ENCODE data around the gene HKDC1. TPM values are rescaled to one million over a fixed set of nuclear protein-coding genes. Genes with fewer than 3 reads are reported as not detected.
"Not testable (repeated sequence)": the region's sequence is repeated elsewhere in the genome, so short reads cannot be mapped to it uniquely, and the experiment has no call there.

Gene HKDC1
- total RNA-seq, 1 donor from 2014 or later, result 2.5 TPM

DNA sequence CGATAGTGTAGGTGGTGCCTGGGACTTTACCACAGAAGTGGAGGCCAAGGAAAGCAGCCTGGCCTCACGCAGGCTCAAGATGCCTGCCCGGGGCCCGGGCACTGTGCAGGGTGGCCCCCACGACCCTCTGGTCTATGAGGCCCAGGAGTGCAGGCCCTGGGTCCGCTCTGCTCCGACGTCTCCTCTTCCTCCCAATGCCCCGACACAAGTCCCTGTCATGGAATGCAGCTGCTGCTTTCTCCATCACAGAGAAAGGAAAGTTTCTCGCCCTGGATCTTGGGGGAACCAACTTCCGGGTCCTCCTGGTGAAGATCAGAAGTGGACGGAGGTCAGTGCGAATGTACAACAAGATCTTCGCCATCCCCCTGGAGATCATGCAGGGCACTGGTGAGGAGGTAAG is 29.9 kb downstream of the HKDC1 start:
- no peak for TF ChIP-seq POLR2A (IDR thresholded peaks at IDR 0.05)
- no peak for TF ChIP-seq CTCF (IDR thresholded peaks at IDR 0.05)
- no peak for TF ChIP-seq POLR2AphosphoS5 (IDR thresholded peaks at IDR 0.05; ENCODE audit: insufficient read depth in 1 of 2, low read depth in 1 of 2)

GRCh38 chr10:69251417-69251816 is 31.3 kb downstream of the HKDC1 start:
- H3K4me3 ChIP-seq; DNase-seq (ENCODE audit: extremely low spot score in 2 of 2); H3K27me3 ChIP-seq; H3K27ac ChIP-seq; H3K9me3 ChIP-seq; intact Hi-C loops (cut with DNase I); H3K4me1 ChIP-seq; H3K36me3 ChIP-seq: not testable (repeated sequence)

More for the DNA sequence above, 29.9 kb downstream of the HKDC1 start:
- Histone ChIP-seq H3K27me3 (no peaks in the 10 kb centered on the region), H3K27ac (no peak overlapping the region), H3K36me3 (no peaks in the 10 kb centered on the region), H3K4me3 (no peak overlapping the region), H3K9me3 (no peaks in the 10 kb centered on the region), H3K4me1 (no peaks in the 10 kb centered on the region)
- intact Hi-C loops (cut with DNase I), result no loop called here
- no peak for DNase-seq (ENCODE audit: extremely low spot score in 2 of 2)

DNA sequence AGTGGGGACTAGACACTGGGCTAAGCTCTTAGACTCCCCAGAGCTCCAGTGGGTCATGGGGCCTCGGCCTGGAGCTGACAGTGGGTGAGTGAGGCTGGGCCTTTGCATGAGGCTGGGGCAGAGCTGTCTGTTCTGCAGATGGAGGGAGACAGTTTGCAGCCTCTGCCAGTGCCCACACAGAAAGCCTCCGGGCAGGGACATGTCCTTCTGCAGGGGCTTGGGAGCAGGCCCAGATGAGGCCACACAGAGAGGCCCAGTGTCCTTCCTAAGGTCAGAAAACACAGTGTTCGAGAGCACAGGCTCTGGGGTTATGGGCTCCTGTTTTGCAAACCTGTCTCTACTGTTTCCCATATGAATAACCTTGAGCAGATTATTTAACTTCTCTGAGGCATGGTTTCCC is 33.0 kb downstream of the HKDC1 start:
- H3K4me1 ChIP-seq, result no peaks in the 10 kb centered on the region
- H3K36me3 ChIP-seq, result no peaks in the 10 kb centered on the region
- no peak overlapping the region for H3K4me3 ChIP-seq
- intact Hi-C loops (cut with DNase I), result no loop called here
- TF ChIP-seq CTCF (IDR thresholded peaks at IDR 0.05), result no peak
- TF ChIP-seq POLR2AphosphoS5 (IDR thresholded peaks at IDR 0.05; ENCODE audit: insufficient read depth in 1 of 2, low read depth in 1 of 2), result no peak
- no peak for TF ChIP-seq POLR2A (IDR thresholded peaks at IDR 0.05)
- no peak for DNase-seq (ENCODE audit: extremely low spot score in 2 of 2)
- no peak overlapping the region for H3K27ac ChIP-seq
- no peaks in the 10 kb centered on the region for H3K27me3 ChIP-seq
- no peaks in the 10 kb centered on the region for H3K9me3 ChIP-seq

DNA sequence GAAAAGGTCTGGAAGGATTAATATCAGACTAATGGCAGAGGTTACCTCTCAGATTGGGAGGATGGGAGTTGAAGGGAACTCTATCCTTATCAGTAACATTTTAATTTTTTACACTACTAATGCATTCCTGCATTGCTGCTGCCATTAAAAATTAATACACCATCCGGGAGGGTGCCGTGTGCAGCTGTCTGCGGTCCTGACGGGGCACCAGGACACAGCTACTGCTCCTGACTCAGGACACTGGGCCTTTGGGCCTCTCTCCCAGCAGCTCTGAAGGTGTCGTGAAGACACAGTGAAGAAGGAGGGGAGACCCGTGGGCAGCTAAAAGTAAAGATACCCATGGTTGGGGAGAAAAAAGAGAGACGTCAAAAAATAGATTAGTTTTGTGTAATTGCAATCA is 34.7 kb downstream of the HKDC1 start:
- Histone ChIP-seq H3K27ac (no peak overlapping the region), H3K27me3 (no peaks in the 10 kb centered on the region), H3K36me3 (no peaks in the 10 kb centered on the region), H3K4me1 (no peaks in the 10 kb centered on the region), H3K9me3 (no peaks in the 10 kb centered on the region), H3K4me3 (no peak overlapping the region)
- no peak for DNase-seq (ENCODE audit: extremely low spot score in 2 of 2)
- intact Hi-C loops (cut with DNase I), result no loop called here
- no peak for TF ChIP-seq CTCF (IDR thresholded peaks at IDR 0.05)
- no peak for TF ChIP-seq POLR2AphosphoS5 (IDR thresholded peaks at IDR 0.05; ENCODE audit: insufficient read depth in 1 of 2, low read depth in 1 of 2)
- no peak for TF ChIP-seq POLR2A (IDR thresholded peaks at IDR 0.05)

DNA sequence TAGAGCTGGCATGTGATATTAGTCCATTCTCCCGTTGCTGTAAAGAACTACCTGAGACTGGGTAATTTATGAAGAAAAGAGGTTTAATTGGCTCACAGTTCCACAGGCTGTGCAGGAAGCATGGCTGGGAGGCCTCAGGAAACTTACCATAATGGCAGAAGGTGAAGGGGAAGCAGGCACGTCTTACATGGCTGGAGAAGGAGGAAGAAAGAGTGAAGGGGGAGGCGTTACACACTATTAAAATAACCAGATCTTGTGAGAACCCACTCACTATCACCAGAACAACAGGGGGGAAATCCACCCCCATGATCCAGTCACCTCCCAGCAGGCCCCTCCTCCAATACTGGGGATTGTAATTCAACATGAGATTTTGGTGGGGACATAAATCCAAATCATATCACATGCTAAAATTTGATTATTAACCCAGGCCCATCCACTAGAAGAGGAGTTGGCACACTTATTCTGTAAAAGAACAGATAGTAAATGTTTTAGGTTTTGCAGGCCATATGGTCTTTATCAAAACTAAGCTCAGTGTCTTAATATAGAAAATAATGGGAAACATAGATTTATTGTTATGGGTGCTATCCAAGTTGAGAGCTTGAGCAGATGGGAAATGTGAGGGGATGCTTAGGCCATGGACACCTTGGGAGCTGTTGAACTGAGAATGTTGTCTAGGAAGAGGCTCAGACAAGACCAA is 39.6 kb downstream of the HKDC1 start:
- intact Hi-C loops (cut with DNase I), result no loop called here
- Histone ChIP-seq H3K27ac (no peak overlapping the region), H3K27me3 (no peaks in the 10 kb centered on the region), H3K9me3 (no peaks in the 10 kb centered on the region), H3K36me3 (no peaks in the 10 kb centered on the region), H3K4me3 (no peak overlapping the region), H3K4me1 (no peaks in the 10 kb centered on the region)
- DNase-seq (ENCODE audit: extremely low spot score in 2 of 2), result no peak
- no peak for TF ChIP-seq CTCF (IDR thresholded peaks at IDR 0.05)
- TF ChIP-seq POLR2A (IDR thresholded peaks at IDR 0.05), result no peak
- TF ChIP-seq POLR2AphosphoS5 (IDR thresholded peaks at IDR 0.05; ENCODE audit: insufficient read depth in 1 of 2, low read depth in 1 of 2), result no peak

Measured in vagina (tissue), 2 donors.